Psoas muscle (tissue), 8 donors: Measurements from ENCODE around the gene GNB1L. TPM values are rescaled to one million over a fixed set of nuclear protein-coding genes. Genes with fewer than 3 reads are reported as not detected.

Source experiments
- ATAC-seq, 4 donors: fragments of 200-7000 bp; cut with Tn5 transposase; one replicate each; pipeline ENCODE4 v1.9.1; 2020; ENCODE audit warnings: moderate library complexity in 3 of 4, mild to moderate bottlenecking in 2 of 4
- DNase-seq, 2 donors: peaks; one replicate each; pipeline ENCODE4 v3.0.0-alpha.2; 2020
- H3K27ac ChIP-seq: fragments of 200-600 bp; one replicate; pipeline ENCODE4 v1.8.0; 2022
- H3K27me3 ChIP-seq, 3 donors: fragments of 200-600 bp in 1 of 3; one replicate each; pipeline versions ENCODE4 v1.6.1 to v1.8.0; 2013 to 2022; ENCODE audit warnings: low read length in 2 of 3, mild to moderate bottlenecking in 2 of 3, moderate library complexity in 1 of 3; ENCODE audit not compliant: insufficient read depth in 3 of 3
- H3K36me3 ChIP-seq, 2 donors: fragments of 200-600 bp in 1 of 2; one replicate each; pipeline versions ENCODE4 v1.6.1 to v1.8.0; 2013 to 2022; ENCODE audit warnings: low read depth in 1 of 2, mild to moderate bottlenecking in 1 of 2, moderate library complexity in 1 of 2; ENCODE audit not compliant: insufficient read depth in 1 of 2
- H3K4me1 ChIP-seq: fragments of 200-600 bp; one replicate; pipeline ENCODE4 v1.8.0; 2022
- H3K4me3 ChIP-seq: fragments of 200-600 bp; one replicate; pipeline ENCODE4 v1.8.0; 2022; ENCODE audit warnings: mild to moderate bottlenecking
- H3K9me3 ChIP-seq: fragments of 200-600 bp; one replicate; pipeline ENCODE4 v1.8.0; 2022
- WGBS, 3 donors: extraction: QIAGEN DNeasy Blood & Tissue Kit; methylation state at CpG; one replicate each; pipeline versions ENCODE4 v1.1.6 to v1.1.7; 2013; 5-methylcytosine and 5-hydroxymethylcytosine counted together
- intact Hi-C, 2 donors: fragments of 100-400 bp; cut with DNase I; formaldehyde crosslinking; loops; one replicate each; pipeline versions ENCODE4 v1.11.0 to v1.14.2; 2022
- polyA plus RNA-seq, 3 donors: library from polyadenylated mRNA; stranded (reverse); fragments of 200-250 nt; gene quantifications; one replicate each; pipeline ENCODE4 v1.2.3, GENCODE V29; 2013
- total RNA-seq, 4 donors: library from RNA; stranded (reverse); fragmentation: NEBNext Ultra II Directional in 2 of 4; extraction: Animal tissue kit (Norgen Biotek cat#: 25700) in 2 of 4; gene quantifications; one replicate each; pipeline versions ENCODE4 v1.2.1 to v1.2.4, GENCODE V29; 2021 to 2023
- TF ChIP-seq, protein P1 (sequence below): fragments of 200-600 bp; IDR thresholded peaks from one replicate; pipeline ENCODE4 v1.8.0; 2022; ENCODE audit warnings: antibody characterized with exemption
- donor health status: healthy with polysubstance abuse.
- donor health status: DM: no; HTN: no; CAD: no; lungs with moderate emphysema.
- donor health status: Bipolar disorder and iron deficiency.
- donor health status: healthy.
- donor health status: DM: yes; HTN: yes; CAD: no.
- donor health status: DM: no; HTN: no; CAD: no.
- donor health status: DM: no; HTN: no; CAD: no.
- donor health status: DM: yes; HTN: yes; CAD: no.

The GNB1L gene
- total and polyA plus RNA-seq, 7 donors = 1.5 to 7.6 (median 3.3) TPM

DNA sequence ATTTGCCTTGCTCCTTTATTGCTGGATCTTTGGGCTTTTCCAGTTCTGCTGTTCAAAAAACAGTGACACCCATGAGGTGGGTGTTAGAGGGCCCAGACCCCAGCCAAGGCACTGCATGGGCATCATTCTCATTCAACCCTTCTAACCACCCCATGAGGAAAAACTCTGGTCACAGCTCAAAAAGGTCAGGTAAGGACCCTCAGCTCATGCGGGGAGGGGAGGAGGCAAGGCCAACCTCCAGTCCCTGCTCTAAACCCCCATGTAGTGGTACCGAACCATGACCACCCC lies 7.4 kb downstream of the GNB1L start:
- intact Hi-C loops = no loop called here
- Histone ChIP-seq H3K36me3 (peaks cover 3 to 35% of the 10 kb centered on the region in 2 donors), H3K4me3 (no peak overlapping the region), H3K27me3 (no peaks in the 10 kb centered on the region), H3K4me1 (peaks cover 25% of the 10 kb centered on the region), H3K9me3 (no peaks in the 10 kb centered on the region), H3K27ac (no peak overlapping the region)
- TF ChIP-seq, protein P1, sequence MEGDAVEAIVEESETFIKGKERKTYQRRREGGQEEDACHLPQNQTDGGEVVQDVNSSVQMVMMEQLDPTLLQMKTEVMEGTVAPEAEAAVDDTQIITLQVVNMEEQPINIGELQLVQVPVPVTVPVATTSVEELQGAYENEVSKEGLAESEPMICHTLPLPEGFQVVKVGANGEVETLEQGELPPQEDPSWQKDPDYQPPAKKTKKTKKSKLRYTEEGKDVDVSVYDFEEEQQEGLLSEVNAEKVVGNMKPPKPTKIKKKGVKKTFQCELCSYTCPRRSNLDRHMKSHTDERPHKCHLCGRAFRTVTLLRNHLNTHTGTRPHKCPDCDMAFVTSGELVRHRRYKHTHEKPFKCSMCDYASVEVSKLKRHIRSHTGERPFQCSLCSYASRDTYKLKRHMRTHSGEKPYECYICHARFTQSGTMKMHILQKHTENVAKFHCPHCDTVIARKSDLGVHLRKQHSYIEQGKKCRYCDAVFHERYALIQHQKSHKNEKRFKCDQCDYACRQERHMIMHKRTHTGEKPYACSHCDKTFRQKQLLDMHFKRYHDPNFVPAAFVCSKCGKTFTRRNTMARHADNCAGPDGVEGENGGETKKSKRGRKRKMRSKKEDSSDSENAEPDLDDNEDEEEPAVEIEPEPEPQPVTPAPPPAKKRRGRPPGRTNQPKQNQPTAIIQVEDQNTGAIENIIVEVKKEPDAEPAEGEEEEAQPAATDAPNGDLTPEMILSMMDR = no peak
- ATAC-seq = no peak
- DNase-seq = no peak
- WGBS, 3 donors = 96 to 100% (median 98%) methylated on average over 2 of the region's 2 CpGs

DNA sequence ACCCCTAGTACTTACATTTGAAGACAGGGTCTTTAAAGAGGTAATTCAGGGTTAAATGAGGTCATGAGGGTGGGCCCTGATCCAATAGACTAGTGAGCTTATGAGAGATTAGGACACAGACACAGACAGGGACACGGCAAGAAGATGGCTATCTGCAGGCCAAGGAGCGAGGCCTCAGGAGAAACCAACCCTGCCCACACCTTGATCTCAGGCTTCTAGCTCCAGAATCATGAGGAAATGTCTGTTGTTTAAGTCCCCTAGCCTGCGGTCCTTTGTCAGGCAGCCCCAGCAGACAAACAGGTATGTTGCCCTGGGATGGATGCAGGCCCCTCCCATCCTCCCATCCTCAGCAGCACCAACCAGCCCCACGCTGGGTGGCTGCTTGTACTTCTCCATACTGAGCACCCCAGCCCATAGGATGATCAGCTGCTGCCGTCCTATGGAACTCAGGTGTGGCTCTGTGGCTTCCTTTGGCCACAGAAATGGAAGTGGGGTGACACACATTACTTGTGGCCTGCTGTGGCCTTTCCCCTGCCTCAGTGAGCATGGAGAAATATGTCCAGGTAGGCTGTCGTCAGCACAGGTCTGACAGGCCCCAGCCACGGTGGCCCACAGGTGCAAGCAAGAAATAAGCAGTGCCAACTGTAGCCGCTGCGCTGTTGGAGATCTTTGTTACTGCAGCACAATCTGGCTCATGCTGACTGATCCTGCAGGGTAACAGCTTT lies 7.9 kb downstream of the GNB1L start:
- Histone ChIP-seq H3K27ac (no peak overlapping the region), H3K27me3 (no peaks in the 10 kb centered on the region), H3K36me3 (peaks cover 0 to 30% of the 10 kb centered on the region in 2 donors), H3K9me3 (no peaks in the 10 kb centered on the region), H3K4me3 (no peak overlapping the region), H3K4me1 (peaks cover 25% of the 10 kb centered on the region)
- no peak for DNase-seq
- WGBS, 3 donors = 88 to 95% (median 91%) methylated on average over 9 of the region's 9 CpGs
- TF ChIP-seq, protein P1 = no peak
- intact Hi-C loops = no loop called here
- no peak for ATAC-seq

DNA sequence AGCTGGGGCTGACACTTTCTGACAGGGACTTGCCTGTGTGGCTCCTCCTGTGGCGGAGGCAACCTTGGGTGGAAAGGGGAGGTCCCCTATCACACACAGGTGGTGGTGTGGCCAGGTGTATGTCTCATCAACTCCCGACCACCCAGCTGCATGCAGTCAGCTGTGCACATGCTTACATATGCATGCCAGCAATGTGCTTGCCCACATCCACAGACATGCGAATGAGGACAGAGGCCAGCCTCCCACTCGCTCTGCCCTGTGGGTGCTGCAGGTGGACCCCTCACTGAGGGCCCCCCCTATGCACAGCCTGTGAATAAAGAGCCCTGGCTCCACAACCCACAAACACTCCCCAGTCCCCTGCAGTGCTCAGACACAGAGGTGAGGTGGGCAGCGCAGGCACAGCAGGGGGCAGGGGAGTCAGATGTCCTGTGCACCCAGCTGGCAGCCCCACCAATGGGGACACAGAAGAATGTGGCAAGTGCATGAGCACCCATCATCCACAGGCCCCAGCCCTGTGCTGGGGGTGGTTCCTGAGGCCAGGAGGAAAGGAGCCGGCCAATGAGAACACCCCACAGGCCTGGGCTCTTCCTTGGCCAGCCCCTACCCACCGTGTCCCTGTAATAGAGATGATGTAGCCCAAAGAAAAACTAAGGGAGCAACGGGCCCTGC lies 9.5 kb downstream of the GNB1L start:
- no peak for DNase-seq

DNA sequence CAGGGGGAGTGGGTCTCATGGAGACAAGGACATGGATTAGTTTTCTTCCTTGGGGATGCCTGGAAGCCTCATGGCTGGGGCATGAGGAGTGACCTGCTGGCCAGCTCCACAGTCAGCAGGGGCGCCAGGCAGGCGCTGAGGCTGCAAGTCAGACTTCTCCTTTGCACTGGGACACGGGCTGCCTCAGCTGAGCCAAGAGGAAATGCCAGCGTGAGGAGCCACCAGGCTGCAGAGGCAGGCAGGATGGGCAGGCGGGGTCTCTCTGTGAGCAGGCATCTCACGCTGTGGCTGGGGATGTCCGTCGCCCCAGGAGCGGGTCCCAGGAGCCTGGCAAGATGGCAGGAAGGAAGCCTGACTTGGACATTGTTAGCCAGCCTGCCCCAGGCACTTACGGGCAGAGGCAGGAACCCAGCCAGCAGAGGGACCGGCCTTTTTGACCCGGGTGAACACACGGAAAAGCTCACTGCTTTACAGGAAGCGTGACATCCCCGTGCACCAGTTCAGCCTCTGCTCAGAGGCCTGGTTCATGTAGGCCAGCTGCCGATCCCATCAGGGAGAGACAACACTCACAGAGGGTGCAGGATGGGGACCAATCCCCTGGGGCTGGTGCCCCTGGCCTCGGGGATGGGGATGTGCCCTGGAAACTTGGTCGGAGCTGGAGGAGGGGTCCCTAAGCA lies 10.2 kb downstream of the GNB1L start:
- peak; percentile 60 to 68 (median 62) for ATAC-seq
- no peak overlapping the region for H3K4me3 ChIP-seq
- peak; percentile 68 to 72 for DNase-seq
- intact Hi-C loops = no loop called here
- H3K27ac ChIP-seq = peak overlapping the region; percentile 41
- no peaks in the 10 kb centered on the region for H3K9me3 ChIP-seq
- no peaks in the 10 kb centered on the region for H3K27me3 ChIP-seq
- WGBS, 3 donors = 25 to 55% (median 30%) methylated on average over 18 of the region's 18 CpGs
- H3K36me3 ChIP-seq = peaks cover 0 to 10% of the 10 kb centered on the region in 2 donors
- peaks cover 22% of the 10 kb centered on the region for H3K4me1 ChIP-seq
- TF ChIP-seq, protein P1 = no peak

More for the DNA sequence above, 9.5 kb downstream of the GNB1L start:
- no peaks in the 10 kb centered on the region for H3K9me3 ChIP-seq
- no peak for ATAC-seq
- H3K27ac ChIP-seq = no peak overlapping the region
- H3K4me3 ChIP-seq = no peak overlapping the region
- no peaks in the 10 kb centered on the region for H3K27me3 ChIP-seq
- WGBS, 3 donors = 73 to 77% (median 76%) methylated on average over 8 of the region's 8 CpGs
- intact Hi-C loops = no loop called here
- H3K36me3 ChIP-seq = peaks cover 0 to 14% of the 10 kb centered on the region in 2 donors
- peaks cover 25% of the 10 kb centered on the region for H3K4me1 ChIP-seq
- TF ChIP-seq, protein P1 = no peak
